ENCODE results near the gene PACSIN2.

PACSIN2 gene

GRCh38 chr22:42833104-42833503 lies 181.8 kb downstream of the PACSIN2 start:
- no peak for TF ChIP-seq CTCF (IDR thresholded peaks at IDR 0.05; ENCODE audit: extremely low read depth, missing control alignments)
- peak; percentile 27 for DNase-seq (ENCODE audit: low spot score)

GRCh38 chr22:42831712-42832111 lies 183.2 kb downstream of the PACSIN2 start:
- DNase-seq (ENCODE audit: low spot score), result no peak
- TF ChIP-seq CTCF (IDR thresholded peaks at IDR 0.05; ENCODE audit: extremely low read depth, missing control alignments), result no peak

GRCh38 chr22:42830161-42830560 lies 184.8 kb downstream of the PACSIN2 start:
- TF ChIP-seq CTCF (IDR thresholded peaks at IDR 0.05; ENCODE audit: extremely low read depth, missing control alignments), result no peak
- no peak for DNase-seq (ENCODE audit: low spot score)

GRCh38 chr22:42829302-42829701 lies 185.6 kb downstream of the PACSIN2 start:
- no peak for TF ChIP-seq CTCF (IDR thresholded peaks at IDR 0.05; ENCODE audit: extremely low read depth, missing control alignments)
- DNase-seq (ENCODE audit: low spot score), result no peak

GRCh38 chr22:42825796-42826195 lies 189.2 kb downstream of the PACSIN2 start:
- no peak for TF ChIP-seq CTCF (IDR thresholded peaks at IDR 0.05; ENCODE audit: extremely low read depth, missing control alignments)
- no peak for DNase-seq (ENCODE audit: low spot score)

GRCh38 chr22:42821386-42821785 lies 193.6 kb downstream of the PACSIN2 start:
- DNase-seq (ENCODE audit: low spot score), result no peak
- no peak for TF ChIP-seq CTCF (IDR thresholded peaks at IDR 0.05; ENCODE audit: extremely low read depth, missing control alignments)

- DNase-seq (ENCODE audit: low spot score), result no peak
- no peak for TF ChIP-seq CTCF (IDR thresholded peaks at IDR 0.05; ENCODE audit: extremely low read depth, missing control alignments)
These were observed 194.7 kb downstream of the PACSIN2 start for GRCh38 chr22:42820045-42820763.
